Uterus (tissue), 2 donors: ENCODE measurements around the gene N4BP2.

Experiments used
- POLR2A ChIP-seq, 2 donors: fragments of 450-650 bp; IDR thresholded peaks; one replicate each; pipeline ENCODE4 v1.6.1; 2016; ENCODE audit warnings: antibody characterized with exemption in 2 of 2, mild to moderate bottlenecking in 1 of 2, moderate library complexity in 1 of 2
- TF ChIP-seq, protein P1 (sequence below), 4 experiments: fragments of 200-600 bp in 2 of 4; fragments of 450-650 bp in 2 of 4; sonication (generic) in 2 of 4; IDR thresholded peaks; one replicate each; pipeline ENCODE4 v1.5.1; 2016 to 2019; ENCODE audit warnings: antibody characterized with exemption in 4 of 4, mild to moderate bottlenecking in 2 of 4, moderate library complexity in 1 of 4

DNA sequence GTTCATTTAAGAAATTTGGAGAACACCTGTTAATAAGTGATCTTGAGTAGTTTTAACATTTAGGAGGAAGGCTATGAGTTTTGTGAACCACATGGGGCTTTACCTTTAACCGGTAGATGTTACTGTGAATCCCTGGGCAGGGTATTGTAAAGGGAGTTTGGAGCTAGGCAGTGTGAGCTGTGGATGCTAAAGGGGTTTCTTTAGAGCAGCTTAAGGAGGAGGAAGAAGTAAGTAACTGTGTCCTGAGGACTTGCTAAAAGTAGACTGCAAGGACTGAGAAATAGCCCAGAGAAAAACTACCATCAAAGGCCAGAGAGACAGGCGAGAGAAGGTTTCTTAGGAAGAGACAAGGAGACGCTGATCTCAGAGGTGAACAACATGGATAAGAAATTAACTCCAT is 145.8 kb downstream of the N4BP2 start:
- TF ChIP-seq, protein P1, sequence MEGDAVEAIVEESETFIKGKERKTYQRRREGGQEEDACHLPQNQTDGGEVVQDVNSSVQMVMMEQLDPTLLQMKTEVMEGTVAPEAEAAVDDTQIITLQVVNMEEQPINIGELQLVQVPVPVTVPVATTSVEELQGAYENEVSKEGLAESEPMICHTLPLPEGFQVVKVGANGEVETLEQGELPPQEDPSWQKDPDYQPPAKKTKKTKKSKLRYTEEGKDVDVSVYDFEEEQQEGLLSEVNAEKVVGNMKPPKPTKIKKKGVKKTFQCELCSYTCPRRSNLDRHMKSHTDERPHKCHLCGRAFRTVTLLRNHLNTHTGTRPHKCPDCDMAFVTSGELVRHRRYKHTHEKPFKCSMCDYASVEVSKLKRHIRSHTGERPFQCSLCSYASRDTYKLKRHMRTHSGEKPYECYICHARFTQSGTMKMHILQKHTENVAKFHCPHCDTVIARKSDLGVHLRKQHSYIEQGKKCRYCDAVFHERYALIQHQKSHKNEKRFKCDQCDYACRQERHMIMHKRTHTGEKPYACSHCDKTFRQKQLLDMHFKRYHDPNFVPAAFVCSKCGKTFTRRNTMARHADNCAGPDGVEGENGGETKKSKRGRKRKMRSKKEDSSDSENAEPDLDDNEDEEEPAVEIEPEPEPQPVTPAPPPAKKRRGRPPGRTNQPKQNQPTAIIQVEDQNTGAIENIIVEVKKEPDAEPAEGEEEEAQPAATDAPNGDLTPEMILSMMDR (IDR thresholded peaks at IDR 0.05), result no peak
- TF ChIP-seq POLR2A (IDR thresholded peaks at IDR 0.05), result no peak
